Endothelial cell of umbilical vein (primary cell): ENCODE measurements around the gene KRT15. TPM values are rescaled to one million over a fixed set of nuclear protein-coding genes. Genes with fewer than 3 reads are reported as not detected.

Source experiments
- BruUV-seq: library from RNA; stranded (reverse); fragments of 400-500 nt; replicated peaks from 2 replicates; lab custom pipeline; 2021; lab: Mats Ljungman, UMichigan
- CTCF ChIA-PET: fragments of 300-600, 350-600 bp; sonication (Branson Sonifier 250); formaldehyde crosslinking; loops from one replicate; lab custom pipeline; 2021; ENCODE audit warnings: antibody characterized with exemption, inconsistent platforms; lab: Charles Lee
- POLR2A ChIA-PET: fragments of 300-600, 350-600 bp; sonication (Branson Sonifier 250); formaldehyde crosslinking; loops from one replicate; lab custom pipeline; 2021; ENCODE audit warnings: antibody characterized with exemption, inconsistent platforms; lab: Charles Lee
- DNase-seq: peaks from one replicate; pipeline ENCODE4 v3.0.0-alpha.2; 2011; ENCODE audit warnings: low read depth, low spot score
- FAIRE-seq: peaks from 2 replicates; lab custom pipeline; 2011; peaks lifted over from hg19 to GRCh38; lab: Jason Lieb, UNC
- H2AFZ ChIP-seq: 2 replicates; pipeline ENCODE4 v1.6.0; 2012; ENCODE audit warnings: low read depth, low read length, control low read depth, inconsistent platforms
- H3K27ac ChIP-seq: 2 replicates; pipeline ENCODE4 v1.5.1; 2011; ENCODE audit warnings: low read depth, mild to moderate bottlenecking, control low read depth, low read length, moderate library complexity; ENCODE audit not compliant: insufficient read depth
- H3K27me3 ChIP-seq, 2 experiments: 2 replicates each; pipeline versions ENCODE4 v1.6.0 to v1.6.1; 2011; ENCODE audit warnings: low read length in 2 of 2, mixed read lengths in 1 of 2; ENCODE audit not compliant: control insufficient read depth in 2 of 2, insufficient read depth in 2 of 2
- H3K36me3 ChIP-seq, 2 experiments: 2 replicates in 1 of 2; 3 replicates in 1 of 2; pipeline ENCODE4 v1.5.1; 2011; ENCODE audit warnings: low read length in 2 of 2, mild to moderate bottlenecking in 1 of 2, moderate library complexity in 1 of 2; ENCODE audit not compliant: control insufficient read depth in 2 of 2, insufficient read depth in 2 of 2; ENCODE audit errors: extremely low read depth in 1 of 2
- H3K4me1 ChIP-seq: 3 replicates; pipeline ENCODE4 v1.5.1; 2011; ENCODE audit warnings: mild to moderate bottlenecking, low read length; ENCODE audit not compliant: control insufficient read depth, insufficient read depth; ENCODE audit errors: extremely low read depth
- H3K4me2 ChIP-seq: 2 replicates; pipeline ENCODE4 v1.6.1; 2011; ENCODE audit warnings: low read length, control low read depth, mixed read lengths; ENCODE audit not compliant: insufficient read depth
- H3K4me3 ChIP-seq, 3 experiments: fragments of 200-600 bp in 1 of 3; sonication (generic), shearing (Covaris generic) in 1 of 3; replicated peaks in 1 of 3; 2 replicates each; pipeline ENCODE4 v1.5.1; 2011 to 2016; ENCODE audit warnings: control low read depth in 3 of 3, low read length in 3 of 3, mild to moderate bottlenecking in 2 of 3, inconsistent platforms in 1 of 3, low read depth in 1 of 3, moderate library complexity in 1 of 3; ENCODE audit not compliant: insufficient read depth in 1 of 3
- H3K79me2 ChIP-seq: 2 replicates; pipeline ENCODE4 v1.6.0; 2012; ENCODE audit warnings: low read length, inconsistent platforms; ENCODE audit not compliant: control insufficient read depth, insufficient read depth
- H3K9ac ChIP-seq: replicated peaks from 2 replicates; pipeline ENCODE3; 2011; ENCODE audit warnings: low read length, control low read depth; ENCODE audit not compliant: insufficient read depth; ENCODE audit errors: extremely low read depth
- H3K9me1 ChIP-seq: replicated peaks from 3 replicates; pipeline ENCODE4 v1.6.0; 2011; ENCODE audit warnings: mild to moderate bottlenecking, low read length; ENCODE audit not compliant: control insufficient read depth, insufficient read depth; ENCODE audit errors: extremely low read depth
- H3K9me3 ChIP-seq: replicated peaks from 2 replicates; pipeline ENCODE4 v1.5.1; 2012; ENCODE audit warnings: low read length, inconsistent platforms; ENCODE audit not compliant: control insufficient read depth, insufficient read depth
- H4K20me1 ChIP-seq: replicated peaks from 2 replicates; pipeline ENCODE3; 2011; ENCODE audit warnings: mild to moderate bottlenecking, low read length; ENCODE audit not compliant: control insufficient read depth, insufficient read depth; ENCODE audit errors: extremely low read depth
- EZH2 ChIP-seq: IDR thresholded peaks from 2 replicates; pipeline ENCODE4 v1.6.1; 2012; ENCODE audit warnings: borderline replicate concordance, low read depth, mild to moderate bottlenecking, moderate library complexity, low read length, inconsistent platforms; ENCODE audit not compliant: severe bottlenecking
- FOS ChIP-seq: IDR thresholded peaks from 2 replicates; pipeline ENCODE4 v1.6.1; 2011; ENCODE audit warnings: mild to moderate bottlenecking, low read length, moderate library complexity, borderline replicate concordance; ENCODE audit not compliant: insufficient read depth
- GATA2 ChIP-seq: IDR thresholded peaks from 2 replicates; pipeline ENCODE4 v1.7.0; 2011; ENCODE audit warnings: low read depth, mild to moderate bottlenecking, moderate library complexity, mixed read lengths, low read length; ENCODE audit not compliant: insufficient read length, insufficient read depth
- JUN ChIP-seq: IDR thresholded peaks from 2 replicates; pipeline ENCODE4 v1.6.1; 2011; ENCODE audit warnings: borderline replicate concordance, low read depth; ENCODE audit not compliant: insufficient read length, insufficient read depth
- MYC ChIP-seq: IDR thresholded peaks from one replicate; pipeline ENCODE4 v1.6.1; 2011; ENCODE audit warnings: mild to moderate bottlenecking, low read depth, low read length
- POLR2A ChIP-seq: IDR thresholded peaks from 2 replicates; pipeline ENCODE4 v1.6.1; 2012; ENCODE audit warnings: low read depth, mild to moderate bottlenecking, control low read depth, low read length
- POLR2AphosphoS5 ChIP-seq: IDR thresholded peaks from 2 replicates; pipeline ENCODE4 v1.6.1; 2012; ENCODE audit warnings: low read depth, mild to moderate bottlenecking, control low read depth, low read length, moderate library complexity; ENCODE audit not compliant: insufficient read depth
- dilution Hi-C: fragments of 300-500 bp; cut with MboI; formaldehyde crosslinking; loops from one replicate; pipeline ENCODE4 v1.15.0; 2019; ENCODE audit warnings: low sequenced_read_pairs; ENCODE audit not compliant: extremely low pct_ligation_motif_present
- intact Hi-C: fragments of 100-400 bp; cut with micrococcal nuclease; formaldehyde crosslinking; loops from one replicate; pipeline ENCODE4 v1.10.0; 2022
- polyA plus RNA-seq, 4 experiments: library from polyadenylated mRNA; depleted of rRNA in 3 of 4; stranded (reverse) in 3 of 4; unstranded in 1 of 4; fragments of >200 nt; gene quantifications; 2 replicates each; pipeline versions ENCODE4 v1.2.1 to v1.2.3, GENCODE V29; 2011 to 2012; ENCODE audit warnings: missing spikeins in 1 of 4
- total RNA-seq: library from RNA; stranded (reverse); gene quantifications from 2 replicates; pipeline ENCODE4 v1.2.3, GENCODE V29; 2021
- TF ChIP-seq, protein P1 (sequence below): IDR thresholded peaks from 2 replicates; pipeline ENCODE4 v1.6.1; 2011; ENCODE audit not compliant: insufficient read depth, insufficient read length
- TF ChIP-seq, protein P2 (sequence below), 2 donors: IDR thresholded peaks; 1 replicate in 1 of 2; 2 replicates in 1 of 2; pipeline ENCODE4 v1.5.1; 2011; ENCODE audit warnings: low read length in 2 of 2, mild to moderate bottlenecking in 2 of 2, moderate library complexity in 2 of 2, control low read depth in 1 of 2, inconsistent platforms in 1 of 2, low read depth in 1 of 2; ENCODE audit not compliant: insufficient read depth in 1 of 2; ENCODE audit errors: extremely low read depth in 1 of 2

KRT15 gene
- total and polyA plus RNA-seq, 2 donors (not counting 3 experiments of a cell fraction or from before 2014, with no cell fraction given), result 0.68 to 2.8 TPM

DNA sequence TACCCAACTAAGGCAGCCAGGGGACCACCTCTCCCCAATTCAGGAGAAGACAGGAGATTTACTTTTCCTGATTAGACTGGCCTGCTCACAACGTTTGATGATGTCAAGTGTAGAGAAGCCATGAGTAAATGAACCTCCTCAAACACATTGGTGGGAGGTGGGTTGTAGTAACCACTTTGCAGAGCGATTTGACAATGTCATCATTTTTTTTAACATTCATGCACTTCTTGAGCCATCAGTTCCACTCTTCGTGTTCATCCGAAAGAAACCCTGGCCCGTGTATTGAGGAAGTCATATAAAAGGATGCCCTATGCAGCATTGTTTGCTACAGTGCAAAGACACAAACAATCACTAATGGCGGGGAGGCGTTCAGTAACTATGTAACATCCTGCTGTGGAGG is 14.9 kb upstream of the KRT15 start:
- no peak for FAIRE-seq
- CTCF ChIA-PET, result interaction anchor here (1.4 to 2.0 kb wide), 3 partner anchors 9 to 15 kb away, joined by 7 to 25 read pairs (median 7); no protein-coding TSS in a partner anchor

More for the DNA sequence above, 14.9 kb upstream of the KRT15 start:
- intact Hi-C loops (no loop called here), dilution Hi-C loops (no loop called here)
- no peak for DNase-seq
- no peaks in the 10 kb centered on the region for H3K27me3 ChIP-seq
- BruUV-seq, result no TSS peak
- no peaks in the 10 kb centered on the region for H3K36me3 ChIP-seq
- no peak overlapping the region for H2AFZ ChIP-seq
- no peak overlapping the region for H3K4me3 ChIP-seq
- no peaks in the 10 kb centered on the region for H3K9me1 ChIP-seq
- no peak overlapping the region for H3K27ac ChIP-seq
- H3K79me2 ChIP-seq, result no peaks in the 10 kb centered on the region
- TF ChIP-seq MYC (no peak), EZH2 (no peak), POLR2AphosphoS5 (no peak), FOS (no peak), GATA2 (no peak), POLR2A (no peak), JUN (no peak)
- TF ChIP-seq, protein P1, sequence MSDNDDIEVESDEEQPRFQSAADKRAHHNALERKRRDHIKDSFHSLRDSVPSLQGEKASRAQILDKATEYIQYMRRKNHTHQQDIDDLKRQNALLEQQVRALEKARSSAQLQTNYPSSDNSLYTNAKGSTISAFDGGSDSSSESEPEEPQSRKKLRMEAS, result no peak
- TF ChIP-seq, protein P2, sequence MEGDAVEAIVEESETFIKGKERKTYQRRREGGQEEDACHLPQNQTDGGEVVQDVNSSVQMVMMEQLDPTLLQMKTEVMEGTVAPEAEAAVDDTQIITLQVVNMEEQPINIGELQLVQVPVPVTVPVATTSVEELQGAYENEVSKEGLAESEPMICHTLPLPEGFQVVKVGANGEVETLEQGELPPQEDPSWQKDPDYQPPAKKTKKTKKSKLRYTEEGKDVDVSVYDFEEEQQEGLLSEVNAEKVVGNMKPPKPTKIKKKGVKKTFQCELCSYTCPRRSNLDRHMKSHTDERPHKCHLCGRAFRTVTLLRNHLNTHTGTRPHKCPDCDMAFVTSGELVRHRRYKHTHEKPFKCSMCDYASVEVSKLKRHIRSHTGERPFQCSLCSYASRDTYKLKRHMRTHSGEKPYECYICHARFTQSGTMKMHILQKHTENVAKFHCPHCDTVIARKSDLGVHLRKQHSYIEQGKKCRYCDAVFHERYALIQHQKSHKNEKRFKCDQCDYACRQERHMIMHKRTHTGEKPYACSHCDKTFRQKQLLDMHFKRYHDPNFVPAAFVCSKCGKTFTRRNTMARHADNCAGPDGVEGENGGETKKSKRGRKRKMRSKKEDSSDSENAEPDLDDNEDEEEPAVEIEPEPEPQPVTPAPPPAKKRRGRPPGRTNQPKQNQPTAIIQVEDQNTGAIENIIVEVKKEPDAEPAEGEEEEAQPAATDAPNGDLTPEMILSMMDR (IDR thresholded peaks at IDR 0.05; ENCODE audit: extremely low read depth in 1 of 2, insufficient read depth in 1 of 2, low read depth in 1 of 2, low read length in 2 of 2), result no peak
- no peak overlapping the region for H3K4me2 ChIP-seq
- no peaks in the 10 kb centered on the region for H4K20me1 ChIP-seq
- no peak overlapping the region for H3K9ac ChIP-seq
- peaks cover 23% of the 10 kb centered on the region for H3K4me1 ChIP-seq
- POLR2A ChIA-PET, result interaction anchor here (0.6 to 1.1 kb wide), 2 partner anchors 22 to 155 kb away, joined by 4 read pairs; no protein-coding TSS in a partner anchor
- no peaks in the 10 kb centered on the region for H3K9me3 ChIP-seq
